Neural cell (in vitro differentiated cells): ENCODE data around the gene OGFR.

ENCODE experiments used
- CTCF ChIP-seq: fragments of 450-650 bp; IDR thresholded peaks from 2 replicates; pipeline ENCODE4 v1.5.1; 2014; ENCODE audit warnings: antibody characterized with exemption, mild to moderate bottlenecking, moderate library complexity; ENCODE audit not compliant: poor library complexity, severe bottlenecking
- EP300 ChIP-seq: fragments of 450-650 bp; conservative IDR thresholded peaks from 2 replicates; pipeline ENCODE4 v1.6.1; 2014; ENCODE audit warnings: antibody characterized with exemption, mild to moderate bottlenecking, moderate library complexity; ENCODE audit not compliant: poor library complexity, severe bottlenecking
- EZH2 ChIP-seq: fragments of 200-600, 300-800 bp; shearing (Covaris generic), sonication (generic); IDR thresholded peaks from 2 replicates; pipeline ENCODE4 v1.6.1; 2014; ENCODE audit warnings: antibody characterized with exemption, low read length, borderline replicate concordance, mild to moderate bottlenecking; ENCODE audit not compliant: insufficient read depth, poor library complexity, severe bottlenecking
- POLR2AphosphoS5 ChIP-seq: IDR thresholded peaks from 2 replicates; pipeline ENCODE4 v1.6.1; 2012
- REST ChIP-seq: IDR thresholded peaks from 2 replicates; pipeline ENCODE4 v1.6.1; 2012; ENCODE audit warnings: borderline replicate concordance
- SMC3 ChIP-seq: fragments of 450-650 bp; conservative IDR thresholded peaks from 2 replicates; pipeline ENCODE4 v1.6.1; 2014; ENCODE audit warnings: antibody characterized with exemption, mild to moderate bottlenecking, moderate library complexity; ENCODE audit not compliant: poor library complexity
- TAF1 ChIP-seq: IDR thresholded peaks from 2 replicates; pipeline ENCODE4 v1.6.1; 2012; ENCODE audit warnings: low read depth

- TF ChIP-seq REST (no peak), CTCF (no peak), POLR2AphosphoS5 (no peak), EZH2 (no peak), EP300 (no peak), TAF1 (no peak), SMC3 (no peak)
Observed at GRCh38 chr20:62769346-62770071, 35.1 kb upstream of the OGFR start.
